NCI-H345 treated with DMSO at 0.1 percent for 48 hours (cell line): ENCODE measurements around the gene OSBPL8.

Experiments used
- DNase-seq: peaks from one replicate; lab custom pipeline; 2025; ENCODE audit not compliant: unreplicated experiment; lab: John Stamatoyannopoulos, UW

The OSBPL8 gene

GRCh38 chr12:76555797-76556196 lies 3.8 kb downstream of the OSBPL8 start:
- DNase-seq = no peak

GRCh38 chr12:76555231-76555767 lies 4.3 kb downstream of the OSBPL8 start:
- DNase-seq = no peak

- no peak for DNase-seq
Measured at GRCh38 chr12:76554405-76555230, 5.0 kb downstream of the OSBPL8 start.

- DNase-seq = no peak
Measured at GRCh38 chr12:76552343-76552938, 7.1 kb downstream of the OSBPL8 start.

- DNase-seq = no peak
Measured at GRCh38 chr12:76551482-76551888, 8.1 kb downstream of the OSBPL8 start.

- no peak for DNase-seq
Measured at GRCh38 chr12:76549131-76549530, 10.4 kb downstream of the OSBPL8 start.

- no peak for DNase-seq
Measured at GRCh38 chr12:76548222-76548837, 11.2 kb downstream of the OSBPL8 start.

GRCh38 chr12:76547526-76547925 lies 12.0 kb downstream of the OSBPL8 start:
- no peak for DNase-seq

- DNase-seq = no peak
Measured at GRCh38 chr12:76546889-76547288, 12.7 kb downstream of the OSBPL8 start.

- DNase-seq = no peak
Measured at GRCh38 chr12:76545486-76545885, 14.1 kb downstream of the OSBPL8 start.

GRCh38 chr12:76544601-76545261 lies 14.8 kb downstream of the OSBPL8 start:
- no peak for DNase-seq

- DNase-seq = no peak
Measured at GRCh38 chr12:76543813-76544347, 15.7 kb downstream of the OSBPL8 start.

GRCh38 chr12:76542908-76543307 lies 16.7 kb downstream of the OSBPL8 start:
- no peak for DNase-seq

- DNase-seq = no peak
Measured at GRCh38 chr12:76539727-76540126, 19.8 kb downstream of the OSBPL8 start.

- no peak for DNase-seq
Measured at GRCh38 chr12:76537923-76538322, 21.6 kb downstream of the OSBPL8 start.

GRCh38 chr12:76536546-76536945 lies 23.0 kb downstream of the OSBPL8 start:
- no peak for DNase-seq

GRCh38 chr12:76535170-76535569 lies 24.4 kb downstream of the OSBPL8 start:
- no peak for DNase-seq

GRCh38 chr12:76533331-76533730 lies 26.2 kb downstream of the OSBPL8 start:
- DNase-seq = no peak

- no peak for DNase-seq
Measured at GRCh38 chr12:76532520-76532919, 27.1 kb downstream of the OSBPL8 start.

GRCh38 chr12:76531056-76531455 lies 28.5 kb downstream of the OSBPL8 start:
- no peak for DNase-seq

GRCh38 chr12:76530516-76530915 lies 29.1 kb downstream of the OSBPL8 start:
- no peak for DNase-seq
